Ramos (cell line): ENCODE results near the gene PGA3.
"Not testable (repeated sequence)": the region's sequence is repeated elsewhere in the genome, so short reads cannot be mapped to it uniquely, and the experiment has no call there.

Experiments used
- in situ Hi-C: fragments of 300-500 bp; cut with MboI; formaldehyde crosslinking; loops from one replicate; pipeline ENCODE4 v1.14.3; 2022; ENCODE audit warnings: low sequenced_read_pairs; ENCODE audit not compliant: unreplicated experiment

PGA3 gene

GRCh38 chr11:61170566-61170965 lies 32.7 kb upstream of the PGA3 start:
- in situ Hi-C loops: no loop called here

GRCh38 chr11:61171907-61172306 lies 31.4 kb upstream of the PGA3 start:
- in situ Hi-C loops: no loop called here

GRCh38 chr11:61172356-61172755 lies 31.0 kb upstream of the PGA3 start:
- in situ Hi-C loops: no loop called here

- in situ Hi-C loops: no loop called here
These were observed 30.4 kb upstream of the PGA3 start for GRCh38 chr11:61172888-61173287.

- in situ Hi-C loops: no loop called here
These were observed 29.9 kb upstream of the PGA3 start for GRCh38 chr11:61173456-61173855.

- in situ Hi-C loops: no loop called here
These were observed 29.0 kb upstream of the PGA3 start for GRCh38 chr11:61174273-61174672.

GRCh38 chr11:61174949-61175348 lies 28.4 kb upstream of the PGA3 start:
- in situ Hi-C loops: no loop called here

GRCh38 chr11:61176446-61176845 lies 26.9 kb upstream of the PGA3 start:
- in situ Hi-C loops: no loop called here

GRCh38 chr11:61180205-61180604 lies 23.1 kb upstream of the PGA3 start:
- in situ Hi-C loops: not testable (repeated sequence)

- in situ Hi-C loops: no loop called here
These were observed 21.8 kb upstream of the PGA3 start for GRCh38 chr11:61181489-61181888.

GRCh38 chr11:61183645-61184044 lies 19.7 kb upstream of the PGA3 start:
- in situ Hi-C loops: no loop called here

GRCh38 chr11:61186504-61186903 lies 16.8 kb upstream of the PGA3 start:
- in situ Hi-C loops: no loop called here

- in situ Hi-C loops: no loop called here
These were observed 15.7 kb upstream of the PGA3 start for GRCh38 chr11:61187505-61188130.

GRCh38 chr11:61189933-61190332 lies 13.4 kb upstream of the PGA3 start:
- in situ Hi-C loops: no loop called here

GRCh38 chr11:61193596-61193995 lies 9.7 kb upstream of the PGA3 start:
- in situ Hi-C loops: no loop called here

- in situ Hi-C loops: no loop called here
These were observed 9.1 kb upstream of the PGA3 start for GRCh38 chr11:61194169-61194671.

GRCh38 chr11:61194981-61195695 lies 8.2 kb upstream of the PGA3 start:
- in situ Hi-C loops: no loop called here

GRCh38 chr11:61195719-61196118 lies 7.6 kb upstream of the PGA3 start:
- in situ Hi-C loops: no loop called here

GRCh38 chr11:61198361-61198760 lies 5.0 kb upstream of the PGA3 start:
- in situ Hi-C loops: no loop called here

- in situ Hi-C loops: no loop called here
These were observed 4.3 kb upstream of the PGA3 start for GRCh38 chr11:61198948-61199523.

- in situ Hi-C loops: no loop called here
These were observed 1.8 kb upstream of the PGA3 start for GRCh38 chr11:61201476-61201875.

GRCh38 chr11:61203873-61204272 lies 558 bp downstream of the PGA3 start:
- in situ Hi-C loops: not testable (repeated sequence)
